GM19043 (cell line): ENCODE measurements around the gene MMP24.
"Not testable (repeated sequence)": the region's sequence is repeated elsewhere in the genome, so short reads cannot be mapped to it uniquely, and the experiment has no call there.

Experiments
- ATAC-seq: cut with Tn5 transposase; IDR thresholded peaks from one replicate; pipeline ENCODE4 v1.9.1; 2021; ENCODE audit warnings: low read depth; ENCODE audit not compliant: unreplicated experiment

The MMP24 gene

DNA sequence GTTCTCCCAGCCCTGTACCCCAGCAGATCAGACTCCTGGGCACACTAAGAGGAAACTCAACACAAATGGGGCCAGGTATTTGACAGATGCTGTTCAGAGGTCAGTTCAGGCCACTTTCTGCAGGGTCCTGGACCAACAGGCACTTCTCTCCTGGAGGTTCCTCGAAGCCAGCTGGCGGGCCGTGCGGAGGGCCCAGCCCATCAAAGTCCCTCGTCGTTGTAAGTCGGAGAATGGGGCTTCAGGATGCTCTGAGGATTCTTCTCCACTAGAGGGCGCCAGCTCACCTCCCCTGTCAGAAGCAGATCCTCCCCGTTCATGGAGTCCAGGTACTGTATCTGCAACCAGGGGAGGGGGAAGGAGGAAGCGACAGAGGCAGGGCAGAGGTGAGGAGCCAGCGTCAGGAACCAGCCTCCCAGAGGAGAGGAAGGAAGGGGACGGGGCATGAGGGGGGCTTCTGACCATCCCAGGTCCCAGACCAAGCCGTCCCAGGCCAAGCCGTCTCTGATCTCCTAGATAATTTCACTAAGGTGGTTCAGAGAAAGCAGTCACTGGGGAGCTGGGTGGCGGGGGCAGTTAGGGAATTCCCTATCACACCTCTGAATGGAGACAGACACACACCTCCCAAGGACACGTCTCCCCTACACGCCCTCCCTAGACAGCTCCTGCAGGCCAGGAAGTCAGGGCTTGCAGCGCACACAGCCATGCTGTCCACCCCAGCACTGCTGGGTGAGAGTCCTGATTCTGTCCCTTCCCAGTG, 77.4 kb downstream of the MMP24 start:
- peak; percentile 53 for ATAC-seq

GRCh38 chr20:35304956-35305355, 78.5 kb downstream of the MMP24 start:
- no peak for ATAC-seq

DNA sequence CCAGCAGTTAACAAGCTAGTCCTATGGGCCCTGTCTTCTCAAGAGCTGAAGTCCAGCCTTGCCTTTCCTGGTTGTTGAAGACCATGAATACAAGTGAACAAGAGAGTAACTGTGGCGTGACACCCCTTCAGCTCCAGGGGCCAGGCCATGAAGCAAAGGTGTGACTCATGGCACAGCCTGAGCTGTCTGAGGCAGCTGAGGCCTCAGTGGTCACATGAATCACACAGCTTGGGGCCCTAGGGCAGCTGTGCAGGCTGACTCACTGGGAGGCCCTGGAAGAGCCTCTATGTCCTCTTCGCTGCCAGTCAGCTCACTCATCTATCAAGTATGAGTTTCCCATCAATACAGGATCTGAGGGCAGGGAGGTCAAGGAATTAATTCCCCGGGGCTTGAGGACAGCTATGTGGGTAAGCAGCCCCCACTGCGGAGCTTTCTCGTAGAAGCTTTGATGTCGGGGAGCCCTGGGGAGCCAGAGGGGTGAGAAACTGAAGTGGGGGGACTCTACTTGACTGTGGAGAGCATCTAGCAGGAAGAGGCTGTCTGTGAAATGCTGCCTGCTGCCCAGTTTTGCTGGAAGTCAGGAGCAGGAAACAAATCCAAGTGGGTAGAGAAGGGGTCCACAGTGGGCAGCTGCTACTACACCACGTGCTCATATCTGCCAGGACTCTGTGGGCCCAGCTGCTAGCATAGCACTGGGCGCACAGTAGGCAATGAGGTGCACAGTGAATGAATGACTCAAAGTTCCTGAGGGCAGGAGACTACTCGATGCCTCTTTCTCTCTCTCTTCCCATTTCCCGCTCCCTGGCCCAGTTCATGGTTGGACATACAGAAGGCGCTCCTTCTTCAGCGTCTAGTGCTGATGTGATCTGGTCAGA, 79.4 kb downstream of the MMP24 start:
- ATAC-seq = no peak

DNA sequence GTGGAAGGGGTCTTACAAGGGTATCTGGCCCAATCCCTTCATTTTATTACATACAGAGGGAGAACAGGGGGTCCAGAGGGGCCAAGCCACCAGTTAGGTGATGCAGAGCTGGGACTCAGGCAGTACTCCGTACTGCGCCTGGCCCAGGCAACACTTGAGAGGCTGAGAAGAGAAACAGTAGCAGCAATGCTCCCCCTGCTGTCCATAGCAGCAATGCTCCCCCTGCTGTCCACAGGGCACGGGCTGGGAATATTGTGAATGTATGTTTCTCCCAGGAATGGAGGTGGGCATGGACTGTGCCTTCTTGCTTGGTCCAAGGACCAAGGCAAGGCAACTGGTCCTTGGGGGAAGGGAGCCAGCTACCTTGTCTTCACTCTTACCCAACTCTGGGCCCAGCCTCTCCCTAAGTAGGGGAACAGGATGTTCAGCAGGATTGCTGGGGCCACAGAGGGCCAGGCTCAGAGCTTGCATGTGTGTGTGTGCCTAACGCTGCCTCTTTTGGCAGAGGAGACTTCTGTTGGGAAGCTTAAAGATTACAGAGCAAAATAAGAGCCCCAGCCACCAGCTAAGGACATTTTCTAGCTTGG, 80.5 kb downstream of the MMP24 start:
- ATAC-seq = no peak

- no peak for ATAC-seq
Observed at GRCh38 chr20:35307666-35308653, 81.5 kb downstream of the MMP24 start.

DNA sequence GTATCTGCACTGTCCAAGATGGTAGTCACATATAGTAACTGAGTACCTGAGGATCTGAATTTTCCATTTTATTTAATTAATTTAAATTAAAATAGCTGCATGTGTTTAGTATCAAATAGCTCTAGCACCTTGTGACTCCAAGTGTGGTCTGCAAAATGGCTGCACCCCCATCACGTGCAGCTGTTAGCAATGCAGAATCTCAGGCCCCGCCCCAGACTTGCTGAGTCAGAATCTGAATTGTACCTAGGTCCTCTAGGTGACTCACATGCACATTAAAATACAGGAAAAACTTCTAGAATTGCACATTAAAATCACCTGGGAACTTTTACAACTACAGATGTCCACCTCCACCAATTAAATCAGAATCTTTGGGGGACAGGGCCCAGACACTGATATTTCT, 84.9 kb downstream of the MMP24 start:
- ATAC-seq = no peak

GRCh38 chr20:35311822-35312221, 85.3 kb downstream of the MMP24 start:
- no peak for ATAC-seq

GRCh38 chr20:35312318-35312717, 85.8 kb downstream of the MMP24 start:
- ATAC-seq = no peak

DNA sequence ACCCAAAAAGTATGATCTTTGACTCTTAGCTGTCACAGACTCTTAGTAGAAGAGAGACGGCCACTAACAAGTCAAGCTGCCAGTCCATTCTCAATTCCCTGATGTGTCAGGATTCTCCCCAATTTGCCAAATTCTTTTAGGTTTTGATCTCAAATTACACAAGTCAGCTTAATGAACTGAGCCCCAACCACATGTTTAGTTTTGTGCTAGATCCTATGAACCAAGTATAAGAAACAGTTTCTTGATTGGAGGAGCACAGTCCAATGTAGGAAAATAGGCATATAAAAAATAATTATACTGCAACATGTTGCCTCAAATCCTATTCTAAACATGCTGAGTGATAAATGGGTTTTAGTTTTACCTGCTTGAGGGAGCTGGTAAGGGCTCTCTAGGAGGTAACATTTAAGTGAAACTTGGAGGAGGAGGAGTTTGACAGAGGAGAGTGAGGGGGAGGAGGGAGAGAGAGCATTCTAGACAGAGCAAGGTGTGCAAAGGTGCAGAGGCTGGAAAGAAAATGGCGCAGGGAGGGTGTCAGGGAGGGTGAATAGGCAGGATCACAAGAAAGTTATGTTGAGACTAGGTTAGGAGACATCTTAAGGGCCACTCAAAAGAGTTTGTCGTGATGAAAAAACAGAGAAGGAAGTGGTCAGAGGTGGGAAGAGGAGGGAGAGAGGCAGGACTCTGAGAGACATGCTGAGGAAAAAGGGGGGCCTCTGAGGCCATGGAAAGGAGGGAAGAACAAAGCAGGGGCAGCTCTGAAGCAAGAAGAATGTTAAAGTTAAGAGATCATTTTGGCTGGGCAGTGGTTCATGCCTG, 88.5 kb downstream of the MMP24 start:
- ATAC-seq = no peak

- ATAC-seq = not testable (repeated sequence)
Observed at GRCh38 chr20:35315632-35316020, 89.1 kb downstream of the MMP24 start.

DNA sequence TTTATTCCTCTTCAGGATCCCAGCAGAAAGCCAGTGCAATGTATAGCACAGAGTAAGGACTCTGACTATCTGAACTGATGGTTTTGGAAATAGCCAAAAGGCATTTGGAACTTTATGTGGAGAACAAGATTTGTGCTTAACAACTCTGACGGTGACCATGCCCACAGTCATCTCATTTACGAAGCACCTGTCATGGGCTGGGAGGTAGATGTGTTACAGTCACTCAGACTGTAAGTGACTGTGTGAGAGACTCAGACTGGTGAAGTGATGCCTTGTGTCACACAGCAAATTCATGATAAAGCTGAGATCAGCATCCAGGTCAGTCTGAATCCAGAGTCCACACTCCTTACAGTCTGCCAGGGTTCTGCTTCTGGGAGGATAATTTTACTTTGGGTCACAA, 89.6 kb downstream of the MMP24 start:
- ATAC-seq = no peak

GRCh38 chr20:35317416-35318210, 91.1 kb downstream of the MMP24 start:
- no peak for ATAC-seq

DNA sequence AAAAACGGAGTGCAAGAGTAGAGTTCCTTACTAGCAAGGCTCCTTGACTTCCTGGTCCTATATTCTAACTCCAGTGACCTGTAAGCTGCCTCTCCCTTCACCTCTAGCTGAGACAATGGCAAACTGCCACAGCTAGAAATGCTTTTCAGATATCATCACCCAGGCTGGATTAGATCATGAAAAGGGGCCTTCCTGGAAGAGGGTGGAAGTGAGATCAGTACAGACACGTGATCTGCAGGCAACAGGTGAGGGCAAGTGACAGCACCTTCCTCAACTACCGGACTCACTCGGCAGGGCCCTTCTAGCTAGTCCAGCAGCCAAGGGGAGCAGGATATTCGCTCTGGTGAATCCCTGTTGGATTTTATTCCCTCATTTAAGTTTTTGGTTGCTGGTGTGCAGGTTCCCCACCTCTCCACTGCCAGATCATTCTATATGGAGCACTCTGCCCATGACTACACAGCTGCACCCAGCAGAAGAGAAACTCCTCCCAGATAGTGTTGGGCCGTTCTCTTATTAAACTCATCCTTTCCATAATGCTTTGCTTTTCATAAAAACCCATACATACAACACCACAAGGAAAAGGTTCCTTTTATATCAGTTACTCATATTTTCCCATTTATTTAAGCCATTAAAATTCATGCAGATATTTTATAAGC, 92.1 kb downstream of the MMP24 start:
- no peak for ATAC-seq

DNA sequence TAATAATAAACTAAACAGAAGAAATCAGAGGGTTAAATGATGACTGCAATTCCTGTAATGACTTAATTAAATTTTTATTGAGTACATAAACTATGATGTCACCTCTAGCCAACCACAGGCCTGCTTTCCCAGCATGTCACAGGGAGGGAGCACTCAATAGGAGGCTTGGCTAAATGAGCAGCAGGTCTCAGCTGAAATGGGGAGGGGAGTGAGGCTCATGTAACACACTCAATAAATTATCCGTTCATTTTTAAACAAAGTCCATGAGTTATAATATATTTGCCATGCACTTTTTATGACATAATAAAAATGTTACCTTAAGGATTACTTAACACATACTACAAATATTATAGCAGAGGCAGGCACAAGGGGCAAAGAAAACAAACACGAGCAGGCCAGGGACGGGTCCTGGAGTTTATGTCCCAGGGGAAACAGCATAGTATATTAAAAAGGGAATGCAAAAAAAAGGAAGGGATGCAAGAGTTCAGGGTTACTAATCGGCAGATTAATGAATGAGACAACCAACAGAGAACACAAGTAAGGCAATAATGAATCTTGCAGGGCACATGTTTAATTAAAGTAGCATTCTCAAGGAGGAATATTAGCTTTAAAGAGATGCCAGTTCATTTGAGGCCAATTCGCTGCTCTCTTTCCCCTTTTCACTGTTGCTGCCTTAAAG, 92.8 kb downstream of the MMP24 start:
- no peak for ATAC-seq

DNA sequence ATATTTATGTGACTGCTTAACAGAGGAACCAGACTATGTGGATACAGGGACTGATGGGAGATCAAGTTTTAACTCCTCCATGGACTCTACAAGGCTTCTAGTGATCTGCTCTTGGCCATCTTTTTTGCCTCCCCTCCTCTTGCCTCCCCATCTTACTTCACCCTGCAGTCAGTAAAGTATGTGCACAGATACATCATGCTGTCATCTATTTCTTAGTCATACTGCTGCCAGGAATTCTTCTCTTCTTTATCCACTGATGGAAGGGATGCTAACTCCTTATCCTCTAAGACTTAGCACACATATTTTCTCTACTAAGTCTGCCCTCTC, 93.3 kb downstream of the MMP24 start:
- no peak for ATAC-seq

DNA sequence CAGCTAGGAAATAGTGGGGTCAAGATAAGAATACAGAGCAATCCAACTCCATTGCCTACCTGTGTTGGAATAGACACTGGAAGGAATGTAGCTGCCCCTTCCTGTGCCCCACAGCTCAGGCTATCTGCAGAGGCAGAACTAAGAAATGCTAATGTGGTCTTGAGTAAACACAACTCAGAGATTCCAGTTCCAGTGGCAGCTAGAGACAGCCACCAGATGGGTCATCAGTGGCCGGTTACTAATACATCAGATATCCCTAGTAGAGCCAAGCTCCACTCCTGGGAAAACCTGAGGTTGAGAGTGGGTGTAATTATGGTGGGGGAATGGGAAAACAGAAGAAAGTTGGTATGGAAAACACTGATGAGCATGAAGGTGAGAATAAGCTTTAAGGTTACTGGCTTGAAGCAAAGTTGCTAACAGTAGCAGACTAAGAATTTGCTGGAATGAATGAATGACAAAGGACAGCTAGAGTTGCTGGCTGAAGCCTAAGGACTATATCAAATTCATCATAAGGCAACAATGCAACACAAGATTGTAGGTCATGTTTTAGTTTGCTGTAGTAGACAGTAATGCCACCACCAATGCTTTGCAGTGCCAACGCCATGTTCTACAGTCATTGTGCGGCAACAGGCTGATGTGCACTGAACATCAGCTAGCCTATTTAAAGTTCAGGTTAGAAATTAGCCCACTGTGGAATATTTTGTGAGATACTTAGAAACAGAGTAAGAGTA, 94.1 kb downstream of the MMP24 start:
- ATAC-seq = no peak

DNA sequence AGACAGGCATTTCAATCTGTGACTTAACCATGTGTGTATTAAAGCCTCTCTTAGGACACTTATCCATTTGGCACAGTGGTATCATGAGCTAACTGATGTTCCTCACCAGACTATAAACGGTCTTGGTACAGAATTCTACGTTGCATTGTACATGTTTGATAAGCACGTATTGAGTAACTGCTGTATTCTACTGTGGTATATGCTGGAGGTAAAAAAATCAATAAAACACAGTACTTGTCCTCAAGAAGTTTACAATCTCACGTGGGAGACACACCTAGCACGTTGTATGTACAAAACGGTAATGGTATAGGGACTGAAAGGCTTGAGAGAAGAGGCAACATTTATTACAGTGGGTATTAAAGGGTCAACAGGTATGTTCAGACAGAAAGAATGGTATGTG, 98.9 kb downstream of the MMP24 start:
- no peak for ATAC-seq
